ENCODE results near the gene ZNF22. TPM values are rescaled to one million over a fixed set of nuclear protein-coding genes. Genes with fewer than 3 reads are reported as not detected.

Gene ZNF22
- total RNA-seq, 2 experiments from 2014 or later: 44.6 to 45.2 TPM

DNA sequence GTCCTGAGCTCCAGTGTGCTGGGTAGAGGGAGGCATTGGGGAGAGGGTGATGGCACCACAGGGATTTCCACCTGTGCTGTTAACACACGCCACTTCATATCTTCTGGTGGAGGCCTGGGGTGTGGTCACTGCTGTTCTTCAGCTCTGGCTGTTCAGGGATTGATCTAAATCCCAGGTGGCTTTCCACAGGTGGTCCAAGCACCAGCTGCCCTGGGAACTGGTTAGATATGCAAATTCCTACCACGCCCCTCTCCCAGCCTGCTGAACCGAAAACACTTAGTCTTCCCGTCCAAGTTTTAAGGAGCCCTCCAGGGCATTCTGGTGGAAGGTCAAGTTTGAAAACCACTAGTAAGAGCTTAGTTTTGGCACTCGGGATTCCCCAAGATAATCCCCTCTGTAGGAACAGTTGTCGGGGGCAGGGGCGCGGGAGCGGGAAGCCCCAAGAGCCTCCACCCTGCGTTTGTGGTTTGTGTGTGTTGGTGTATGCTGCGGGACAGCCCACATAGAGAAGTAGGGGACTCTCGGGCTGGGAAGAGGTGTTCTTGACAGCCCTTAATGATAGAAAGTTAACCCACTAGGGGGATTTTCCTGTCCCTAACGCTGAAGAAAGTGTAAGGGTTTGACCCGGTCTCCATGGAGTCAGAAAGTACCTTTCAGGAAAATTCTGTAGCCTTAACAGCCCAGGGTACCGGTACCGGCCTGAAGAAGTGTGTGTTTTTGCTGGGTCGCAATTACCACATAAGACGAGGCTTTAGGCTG is 27.2 kb upstream of the ZNF22 start:
- CTCF ChIA-PET: interaction anchor here (1.0 to 2.7 kb wide), 3 partner anchors 10 to 40 kb away, joined by 3 to 35 read pairs (median 7); no protein-coding TSS in a partner anchor
- Mint-ChIP-seq H3K4me1 (ENCODE audit: low read depth) (peaks cover 37% of the 10 kb centered on the region), H3K9me3 (ENCODE audit: insufficient read depth) (no peaks in the 10 kb centered on the region), H3K27me3 (ENCODE audit: low read depth) (no peaks in the 10 kb centered on the region), H3K4me3 (no peak overlapping the region), H3K27ac (no peak overlapping the region), H3K36me3 (ENCODE audit: low read depth) (no peaks in the 10 kb centered on the region)
- no peak for ATAC-seq
- no peak for DNase-seq
- POLR2A ChIA-PET: interaction anchor here (0.9 to 1.9 kb wide), 4 partner anchors 11 to 38 kb away, joined by 3 to 4 read pairs (median 3); partner anchors contain the start of gene RASSF4

DNA sequence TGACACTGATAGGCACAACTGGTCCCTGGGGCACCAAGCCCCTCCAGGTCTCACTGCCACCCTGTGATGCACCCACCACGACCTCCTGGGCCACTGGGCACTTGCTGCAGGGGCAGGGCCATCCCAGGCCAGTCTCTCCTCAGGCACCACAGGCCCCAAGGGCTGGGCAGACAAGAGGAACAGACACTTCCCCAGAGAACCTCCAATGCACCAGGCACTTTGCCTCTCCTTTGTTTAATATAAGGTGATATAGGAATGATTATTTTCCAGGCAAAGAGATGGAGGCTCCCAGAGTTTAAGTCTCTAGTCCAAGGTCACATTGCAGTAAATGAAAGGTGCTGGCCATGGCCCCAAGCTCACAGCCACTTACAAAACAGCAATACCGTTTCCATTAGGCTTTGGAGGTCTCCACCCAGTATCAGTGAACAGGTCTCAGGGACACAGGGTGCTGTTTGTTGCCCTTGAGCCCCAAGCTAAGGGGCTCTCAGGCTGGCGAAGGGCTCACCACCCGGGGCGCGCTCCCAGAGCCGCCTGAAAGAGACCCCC is 26.6 kb upstream of the ZNF22 start:
- Mint-ChIP-seq H3K27ac (peak overlapping the region; percentile 87), H3K4me1 (ENCODE audit: low read depth) (peaks cover 32% of the 10 kb centered on the region), H3K36me3 (ENCODE audit: low read depth) (no peaks in the 10 kb centered on the region), H3K27me3 (ENCODE audit: low read depth) (no peaks in the 10 kb centered on the region), H3K4me3 (peak overlapping the region; percentile 71), H3K9me3 (ENCODE audit: insufficient read depth) (no peaks in the 10 kb centered on the region)
- DNase-seq: no peak
- ATAC-seq: peak; percentile 3
- ChIA-PET CTCF (interaction anchor here (0.7 to 2.7 kb wide), 4 partner anchors 8 to 41 kb away, joined by 3 to 35 read pairs (median 5); no protein-coding TSS in a partner anchor), POLR2A (interaction anchor here (1.3 to 1.9 kb wide), 2 partner anchors 11 to 39 kb away, joined by 3 to 4 read pairs; no protein-coding TSS in a partner anchor)

DNA sequence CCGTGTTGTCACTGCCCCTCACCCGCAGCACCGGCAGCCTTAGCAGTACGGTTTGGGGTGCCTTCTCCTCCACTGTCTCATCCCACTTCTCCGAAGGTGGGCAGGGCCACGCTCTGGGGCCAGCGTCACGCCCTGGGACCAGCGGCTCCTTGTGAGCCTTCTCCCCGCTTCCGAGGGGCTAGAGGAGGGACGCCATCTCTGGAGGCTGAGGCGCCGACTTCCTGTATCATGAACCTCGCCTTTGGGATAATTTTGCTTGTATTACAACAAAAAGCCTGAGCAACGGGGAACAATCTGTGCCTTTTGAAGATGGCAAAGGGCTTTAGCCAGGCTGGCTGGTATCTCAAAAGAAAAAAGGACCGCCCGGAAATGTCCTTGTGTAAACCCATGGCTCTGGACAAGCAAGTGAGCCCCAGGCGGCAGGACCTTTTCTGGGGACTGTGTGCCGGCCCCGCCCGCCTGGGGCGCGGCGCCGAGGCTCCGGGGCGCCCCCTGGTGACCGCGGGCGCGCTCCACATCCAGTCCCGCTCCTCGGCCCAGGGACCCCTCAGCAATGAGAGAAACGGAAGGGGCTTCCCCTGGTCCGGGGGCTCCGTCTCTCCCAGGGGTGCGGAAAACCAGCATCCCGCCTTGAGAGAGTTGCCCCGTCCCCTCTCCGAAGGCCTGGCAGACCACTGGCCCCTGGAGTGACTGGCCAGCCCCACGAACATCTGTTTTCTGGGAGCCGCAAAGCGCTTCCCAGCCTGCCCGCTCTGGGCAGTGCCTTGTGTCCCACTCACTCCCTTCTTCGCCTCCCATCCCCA is 25.9 kb upstream of the ZNF22 start:
- H3K4me1 Mint-ChIP-seq (ENCODE audit: low read depth): peaks cover 28% of the 10 kb centered on the region
- CTCF ChIA-PET: interaction anchor here (0.7 to 2.7 kb wide), 6 partner anchors 9 to 42 kb away, joined by 3 to 35 read pairs (median 6); partner anchors contain the start of gene ZNF22
- H3K27ac Mint-ChIP-seq: peak overlapping the region; percentile 87
- POLR2A ChIA-PET: no interaction called here
- no peaks in the 10 kb centered on the region for H3K9me3 Mint-ChIP-seq (ENCODE audit: insufficient read depth)
- peak overlapping the region; percentile 71 for H3K4me3 Mint-ChIP-seq
- DNase-seq (peak; percentile 71), ATAC-seq (peak; percentile 97)
- no peaks in the 10 kb centered on the region for H3K27me3 Mint-ChIP-seq (ENCODE audit: low read depth)
- H3K36me3 Mint-ChIP-seq (ENCODE audit: low read depth): no peaks in the 10 kb centered on the region

DNA sequence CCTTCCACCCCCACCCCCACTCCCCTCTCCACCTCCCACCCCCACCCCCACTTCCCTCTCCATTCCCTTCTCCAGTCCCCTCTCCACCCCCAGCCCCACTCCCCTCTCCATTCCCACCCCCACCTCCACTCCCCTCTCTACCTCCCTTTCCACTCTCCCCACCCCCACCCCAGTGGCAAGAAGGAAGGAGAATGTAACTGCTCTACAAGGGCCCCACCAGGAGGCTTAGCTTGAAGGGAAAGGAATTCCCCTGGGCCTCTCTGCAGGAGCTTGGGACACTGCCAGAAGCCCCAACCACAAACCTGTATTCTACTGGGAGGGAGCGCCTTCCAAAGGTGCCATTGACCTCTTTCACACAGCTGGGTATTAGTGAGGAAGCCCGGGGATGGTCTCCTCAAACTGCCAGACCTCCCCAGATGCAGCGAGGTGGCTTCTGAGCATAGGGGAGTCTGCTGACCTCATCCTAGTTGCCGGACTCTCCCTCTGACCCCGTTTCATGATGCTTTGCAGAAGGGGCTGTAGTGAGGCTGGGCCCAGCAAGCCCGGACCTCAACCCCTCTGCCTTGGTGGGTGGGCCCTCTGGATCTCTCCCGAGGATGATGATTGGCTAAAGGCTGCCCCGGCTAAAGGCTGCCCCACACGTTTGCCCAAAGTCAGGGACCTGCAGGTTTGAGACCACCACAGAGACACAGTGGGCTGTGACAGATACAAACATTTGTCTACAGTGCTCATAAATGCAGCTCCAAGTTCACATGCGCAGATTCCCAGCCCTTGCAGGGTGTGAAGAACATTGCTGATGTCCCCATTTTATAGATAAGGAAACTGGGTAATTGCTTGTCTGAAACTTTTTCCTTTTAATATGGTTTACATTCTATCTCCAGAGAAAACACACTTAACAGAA is 25.0 kb upstream of the ZNF22 start:
- H3K4me3 Mint-ChIP-seq: no peak overlapping the region
- peaks cover 28% of the 10 kb centered on the region for H3K4me1 Mint-ChIP-seq (ENCODE audit: low read depth)

DNA sequence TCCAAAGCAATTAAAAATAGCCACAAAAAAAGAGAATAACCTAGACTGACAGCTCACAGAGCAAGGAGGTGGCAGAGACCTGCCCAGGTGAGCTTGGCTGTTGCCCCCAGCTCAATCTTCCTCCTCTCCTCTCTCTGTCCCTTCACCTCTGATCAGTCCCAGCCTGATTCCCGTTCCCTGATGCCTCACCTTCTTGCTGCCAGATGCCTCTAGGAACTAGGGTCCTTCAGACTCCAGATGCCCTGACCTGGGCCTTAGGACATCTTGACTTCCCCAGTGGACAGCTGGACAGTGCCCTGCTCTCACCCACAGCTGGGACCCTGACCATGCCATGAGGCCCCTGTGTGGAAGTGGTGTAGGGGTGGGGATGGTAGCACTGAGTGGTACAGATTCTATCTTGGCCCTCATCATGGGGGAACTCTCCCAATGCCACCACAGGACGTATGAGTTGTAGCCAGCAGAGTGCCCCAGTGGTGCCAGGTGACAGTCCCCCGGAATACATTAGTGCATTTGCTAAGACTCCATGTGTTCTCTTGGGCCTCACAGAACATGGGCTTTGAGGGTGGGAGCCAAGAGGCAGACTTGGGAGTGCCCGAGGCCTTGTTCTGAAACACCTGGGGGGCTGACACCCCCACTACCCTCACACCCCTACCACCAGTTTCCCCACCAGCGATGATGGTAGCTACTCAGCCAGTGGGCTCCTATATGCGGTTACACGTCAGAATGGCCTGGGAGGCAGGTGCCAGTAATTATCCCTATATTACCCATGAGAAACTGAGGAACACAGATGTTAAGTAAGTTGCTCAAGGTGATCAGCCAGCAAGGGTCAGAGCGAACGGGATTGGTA is 24.1 kb upstream of the ZNF22 start:
- no peak overlapping the region for H3K4me3 Mint-ChIP-seq
- H3K27ac Mint-ChIP-seq: no peak overlapping the region
- peaks cover 31% of the 10 kb centered on the region for H3K4me1 Mint-ChIP-seq (ENCODE audit: low read depth)
- no peaks in the 10 kb centered on the region for H3K36me3 Mint-ChIP-seq (ENCODE audit: low read depth)
- H3K9me3 Mint-ChIP-seq (ENCODE audit: insufficient read depth): no peaks in the 10 kb centered on the region
- ChIA-PET CTCF (interaction anchor here (0.9 to 2.0 kb wide), 9 partner anchors 9 to 44 kb away, joined by 3 to 23 read pairs (median 5); no protein-coding TSS in a partner anchor), POLR2A (interaction anchor here (1.5 kb wide), 2 partner anchors 24 to 44 kb away, joined by 5 to 6 read pairs; partner anchors contain the start of gene ZNF22)
- DNase-seq: no peak
- no peaks in the 10 kb centered on the region for H3K27me3 Mint-ChIP-seq (ENCODE audit: low read depth)
- ATAC-seq: no peak

More for the DNA sequence above, 25.0 kb upstream of the ZNF22 start:
- Mint-ChIP-seq H3K36me3 (ENCODE audit: low read depth) (no peaks in the 10 kb centered on the region), H3K27me3 (ENCODE audit: low read depth) (no peaks in the 10 kb centered on the region), H3K27ac (no peak overlapping the region), H3K9me3 (ENCODE audit: insufficient read depth) (no peaks in the 10 kb centered on the region)
- POLR2A ChIA-PET: interaction anchor here (0.6 to 1.5 kb wide), 3 partner anchors 16 to 43 kb away, joined by 3 to 6 read pairs (median 5); partner anchors contain the start of genes RASSF4 and ZNF22
- no peak for DNase-seq
- no peak for ATAC-seq
- CTCF ChIA-PET: interaction anchor here (0.6 to 2.0 kb wide), 12 partner anchors 9 to 54 kb away, joined by 3 to 23 read pairs (median 4); partner anchors contain the start of gene ZNF22

DNA sequence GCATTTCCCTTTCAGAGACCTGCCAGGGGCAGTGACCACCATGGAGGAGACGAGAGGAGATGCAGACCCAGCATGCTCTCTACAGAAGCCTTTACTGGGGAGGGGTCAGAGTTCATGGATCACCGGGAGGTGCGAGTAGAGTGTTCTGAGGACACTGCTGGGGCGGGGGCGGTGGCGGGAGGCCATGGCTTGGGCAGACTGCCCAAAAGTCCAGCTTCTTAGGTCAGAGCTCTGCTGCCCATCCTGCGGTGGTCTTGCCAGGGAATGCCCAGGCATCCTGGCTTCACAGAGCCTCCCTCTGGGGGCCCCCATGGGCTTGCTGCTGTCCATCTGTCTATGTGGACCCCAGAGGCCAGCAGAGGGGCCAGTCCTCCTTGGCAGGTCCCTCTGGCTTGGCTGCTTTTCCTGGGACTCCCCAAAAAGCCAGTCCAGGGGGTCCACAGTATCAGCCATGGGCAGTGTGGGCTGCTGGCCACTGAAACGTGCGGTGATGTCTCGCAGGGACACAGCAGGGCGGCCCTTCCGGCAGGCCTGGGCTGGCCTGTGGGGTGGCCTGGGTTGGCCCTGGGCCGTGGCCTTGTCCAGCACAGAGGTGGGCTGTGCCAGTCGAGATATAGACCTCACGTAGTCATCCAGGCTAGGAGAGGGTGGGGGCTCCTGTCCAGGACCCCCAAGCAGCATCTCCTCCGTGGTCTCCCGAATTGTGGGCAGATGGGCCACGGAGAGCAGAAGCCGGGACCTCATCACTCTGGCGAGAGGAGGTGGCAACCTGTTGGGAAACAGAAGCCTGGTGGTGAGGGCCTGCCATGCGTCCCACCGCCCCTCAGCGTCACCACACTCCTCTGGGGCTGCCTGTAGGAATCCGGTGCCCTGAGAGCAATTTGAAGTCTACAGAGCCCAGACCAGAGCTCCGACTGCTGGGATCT is 23.2 kb upstream of the ZNF22 start:
- ChIA-PET CTCF (interaction anchor here (4.2 kb wide), 1 partner anchor 45 kb away, joined by 25 read pairs; no protein-coding TSS in a partner anchor), POLR2A (interaction anchor here (1.8 kb wide), 1 partner anchor 23 kb away, joined by 6 read pairs; the partner anchor contains the start of gene ZNF22)
- ATAC-seq: no peak
- H3K36me3 Mint-ChIP-seq (ENCODE audit: low read depth): no peaks in the 10 kb centered on the region
- H3K4me3 Mint-ChIP-seq: no peak overlapping the region
- no peak for DNase-seq
- no peaks in the 10 kb centered on the region for H3K27me3 Mint-ChIP-seq (ENCODE audit: low read depth)
- no peak overlapping the region for H3K27ac Mint-ChIP-seq
- peaks cover 31% of the 10 kb centered on the region for H3K4me1 Mint-ChIP-seq (ENCODE audit: low read depth)
- H3K9me3 Mint-ChIP-seq (ENCODE audit: insufficient read depth): no peaks in the 10 kb centered on the region

DNA sequence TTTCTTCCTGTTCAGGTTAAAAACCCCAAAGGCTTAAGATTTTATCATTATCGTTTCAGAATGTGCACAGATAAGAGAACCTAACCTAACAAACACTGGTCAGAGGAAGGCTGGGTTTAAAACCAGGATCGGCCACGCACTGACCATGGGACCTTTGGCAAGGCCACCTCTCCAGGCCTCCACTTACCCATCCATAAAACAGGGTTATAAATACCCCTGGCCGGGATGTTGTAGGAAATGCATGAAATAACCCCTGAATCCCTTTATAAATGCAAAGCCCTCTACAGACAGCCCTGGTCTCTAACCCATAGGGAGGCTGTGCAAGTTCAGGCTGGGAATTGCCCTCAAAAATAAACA is 22.5 kb upstream of the ZNF22 start:
- CTCF ChIA-PET: interaction anchor here (1.6 to 4.2 kb wide), 2 partner anchors 10 to 46 kb away, joined by 7 to 25 read pairs; no protein-coding TSS in a partner anchor
- ATAC-seq: no peak
- Mint-ChIP-seq H3K4me1 (ENCODE audit: low read depth) (peaks cover 30% of the 10 kb centered on the region), H3K36me3 (ENCODE audit: low read depth) (no peaks in the 10 kb centered on the region), H3K9me3 (ENCODE audit: insufficient read depth) (no peaks in the 10 kb centered on the region), H3K4me3 (no peak overlapping the region), H3K27ac (no peak overlapping the region), H3K27me3 (ENCODE audit: low read depth) (no peaks in the 10 kb centered on the region)
- DNase-seq: no peak
- POLR2A ChIA-PET: interaction anchor here (1.8 kb wide), 1 partner anchor 22 kb away, joined by 6 read pairs; the partner anchor contains the start of gene ZNF22

DNA sequence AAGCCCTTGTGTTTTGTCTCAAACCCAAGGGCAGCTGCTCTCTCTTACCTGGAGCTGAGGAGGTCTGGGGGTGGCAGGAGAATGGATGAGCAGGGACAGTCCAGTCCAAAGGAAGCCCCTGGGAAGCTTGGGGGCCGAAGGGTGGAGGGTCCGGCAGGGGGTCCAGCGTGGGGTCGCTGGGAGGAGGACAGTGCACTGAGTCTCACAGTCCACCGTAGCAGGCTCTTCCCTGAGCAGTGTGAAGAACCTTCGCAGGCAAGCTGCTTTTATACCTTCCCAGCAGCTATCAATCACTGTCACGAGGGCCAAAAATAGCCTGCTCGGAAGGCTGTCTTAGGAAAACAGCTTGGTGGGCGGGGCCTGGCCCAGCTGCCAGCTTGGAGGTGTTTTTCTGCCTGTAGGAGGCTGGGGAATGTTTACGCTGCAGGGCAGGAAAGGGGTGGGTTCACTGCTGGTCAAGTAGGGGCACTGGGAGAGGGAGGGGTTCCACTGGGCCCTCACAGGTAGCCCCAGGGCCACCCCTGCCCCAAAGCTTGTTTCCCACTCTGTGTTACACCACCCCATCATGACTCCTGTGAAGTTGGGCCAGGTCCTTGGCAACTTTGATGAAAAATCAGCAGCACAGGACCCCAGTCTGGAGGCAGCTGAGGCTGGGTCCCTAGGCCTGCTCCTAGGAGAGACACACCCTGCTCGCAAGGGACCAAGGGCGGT is 22.0 kb upstream of the ZNF22 start, which contains the start of gene DEPP1:
DEPP1 (minus strand) TSS at position 240 of the 711 bp plus-strand sequence. CDS start 779 bp downstream, outside the sequence.
- DNase-seq (no peak), ATAC-seq (no peak)
- Mint-ChIP-seq H3K36me3 (ENCODE audit: low read depth) (no peaks in the 10 kb centered on the region), H3K9me3 (ENCODE audit: insufficient read depth) (no peaks in the 10 kb centered on the region), H3K27me3 (ENCODE audit: low read depth) (no peaks in the 10 kb centered on the region), H3K4me3 (no peak within 1 kb of the TSS), H3K4me1 (ENCODE audit: low read depth) (peaks cover 25% of the 10 kb centered on the region), H3K27ac (no peak within 1 kb of the TSS)
- POLR2A ChIA-PET: interaction anchor here (0.6 to 1.8 kb wide), 2 partner anchors 22 to 249 kb away, joined by 3 to 6 read pairs; partner anchors contain the start of gene ZNF22
- CTCF ChIA-PET: interaction anchor here (1.6 to 4.2 kb wide), 2 partner anchors 10 to 46 kb away, joined by 7 to 25 read pairs; no protein-coding TSS in a partner anchor

All from activated CD8-positive, alpha-beta T cell treated with anti-CD3 and anti-CD28 coated beads, Interleukin-2, amount 10 ng/mL, durations not matched to agents 7 days and 5 days (primary cell).